GM20000 (cell line): ENCODE measurements around the gene CTNNA2.

Source experiments
- DNase-seq: peaks from one replicate; pipeline ENCODE4 v3.0.0; 2012; ENCODE audit warnings: low spot score
- TF ChIP-seq, protein P1 (sequence below): IDR thresholded peaks from 2 replicates; pipeline ENCODE4 v1.5.1; 2012; ENCODE audit warnings: mild to moderate bottlenecking, control low read depth; ENCODE audit errors: extremely low read depth, missing control alignments

Gene CTNNA2

GRCh38 chr2:79862756-79863155 lies 349.9 kb downstream of the CTNNA2 start:
- TF ChIP-seq, protein P1, sequence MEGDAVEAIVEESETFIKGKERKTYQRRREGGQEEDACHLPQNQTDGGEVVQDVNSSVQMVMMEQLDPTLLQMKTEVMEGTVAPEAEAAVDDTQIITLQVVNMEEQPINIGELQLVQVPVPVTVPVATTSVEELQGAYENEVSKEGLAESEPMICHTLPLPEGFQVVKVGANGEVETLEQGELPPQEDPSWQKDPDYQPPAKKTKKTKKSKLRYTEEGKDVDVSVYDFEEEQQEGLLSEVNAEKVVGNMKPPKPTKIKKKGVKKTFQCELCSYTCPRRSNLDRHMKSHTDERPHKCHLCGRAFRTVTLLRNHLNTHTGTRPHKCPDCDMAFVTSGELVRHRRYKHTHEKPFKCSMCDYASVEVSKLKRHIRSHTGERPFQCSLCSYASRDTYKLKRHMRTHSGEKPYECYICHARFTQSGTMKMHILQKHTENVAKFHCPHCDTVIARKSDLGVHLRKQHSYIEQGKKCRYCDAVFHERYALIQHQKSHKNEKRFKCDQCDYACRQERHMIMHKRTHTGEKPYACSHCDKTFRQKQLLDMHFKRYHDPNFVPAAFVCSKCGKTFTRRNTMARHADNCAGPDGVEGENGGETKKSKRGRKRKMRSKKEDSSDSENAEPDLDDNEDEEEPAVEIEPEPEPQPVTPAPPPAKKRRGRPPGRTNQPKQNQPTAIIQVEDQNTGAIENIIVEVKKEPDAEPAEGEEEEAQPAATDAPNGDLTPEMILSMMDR, result no peak
- DNase-seq, result no peak

DNA sequence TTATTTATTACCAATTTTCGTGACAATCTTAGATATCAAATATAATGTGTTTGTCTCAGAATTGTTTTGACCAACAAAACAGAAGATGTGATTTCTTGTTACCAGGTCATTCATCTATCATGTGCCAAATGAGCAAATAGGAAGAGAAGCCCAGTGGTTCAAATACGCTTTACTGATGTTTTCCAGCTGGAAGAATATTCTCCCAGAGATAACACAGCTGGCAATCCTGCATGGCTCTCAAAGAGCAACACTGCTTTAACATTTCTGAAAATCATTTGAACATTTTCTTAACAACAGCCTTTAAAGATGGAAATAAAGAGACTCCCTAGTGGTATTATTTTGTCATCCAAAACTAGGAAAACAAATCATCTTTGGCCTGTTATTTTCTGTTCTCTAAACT lies 359.8 kb downstream of the CTNNA2 start:
- TF ChIP-seq, protein P1, result no peak
- DNase-seq, result no peak

- TF ChIP-seq, protein P1, result no peak
- DNase-seq, result no peak
These were observed 361.2 kb downstream of the CTNNA2 start for GRCh38 chr2:79874015-79874414.

DNA sequence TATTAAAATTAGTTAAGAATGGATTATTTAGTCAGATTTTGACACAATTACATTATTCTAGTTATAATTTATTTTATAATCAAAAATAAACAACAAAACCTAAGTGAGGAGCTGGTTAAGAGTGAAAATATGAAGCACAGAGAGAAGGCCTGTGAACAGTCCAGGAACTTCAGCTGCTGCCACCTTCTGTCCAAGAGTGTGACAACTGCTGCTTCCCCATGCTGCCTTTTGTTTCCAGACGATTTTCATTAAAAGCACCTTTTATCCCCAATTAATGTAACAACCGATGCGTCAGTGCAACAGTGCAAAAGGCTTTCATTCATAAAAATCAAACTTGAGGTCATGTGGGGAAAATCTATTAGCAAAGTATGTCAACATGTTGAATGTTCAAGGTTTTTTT lies 363.6 kb downstream of the CTNNA2 start:
- TF ChIP-seq, protein P1, result no peak
- no peak for DNase-seq

- TF ChIP-seq, protein P1, result no peak
- DNase-seq, result no peak
These were observed 369.7 kb downstream of the CTNNA2 start for GRCh38 chr2:79882548-79882947.

GRCh38 chr2:79887747-79888374 lies 375.0 kb downstream of the CTNNA2 start:
- peak; percentile 37 for DNase-seq

DNA sequence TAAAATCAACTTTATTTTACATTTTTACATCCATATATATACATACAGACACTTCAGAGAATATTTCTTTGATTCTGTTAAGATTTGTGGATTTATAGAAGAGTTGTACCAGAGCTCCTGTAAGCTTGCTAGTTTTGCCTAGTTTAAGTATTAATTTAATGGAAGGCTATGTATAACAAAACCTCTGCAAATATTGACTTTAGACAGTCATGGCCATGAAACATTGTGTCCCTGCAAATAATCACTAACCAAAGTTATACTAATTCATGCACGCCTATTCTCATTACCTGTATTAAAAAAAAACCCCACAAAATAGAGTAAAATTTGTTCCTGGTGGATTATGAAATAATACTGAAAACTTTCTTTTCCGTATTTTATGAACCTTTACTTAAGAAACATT lies 379.3 kb downstream of the CTNNA2 start:
- TF ChIP-seq, protein P1, result no peak
- no peak for DNase-seq

More at GRCh38 chr2:79887747-79888374, 375.0 kb downstream of the CTNNA2 start:
- TF ChIP-seq, protein P1, result peak; percentile 23
